Smooth muscle cell (in vitro differentiated cells): Measurements from ENCODE around the gene POU2F3. TPM values are rescaled to one million over a fixed set of nuclear protein-coding genes. Genes with fewer than 3 reads are reported as not detected.

Source experiments
- DNase-seq: peaks from one replicate; lab custom pipeline; 2025; ENCODE audit not compliant: unreplicated experiment; lab: John Stamatoyannopoulos, UW
- H2AFZ ChIP-seq: fragments of 200-600 bp; sonication (generic); 2 replicates; pipeline ENCODE4 v1.6.0; 2016; ENCODE audit warnings: antibody characterized with exemption, low read depth, mild to moderate bottlenecking
- H3F3A ChIP-seq: fragments of 200-600 bp; sonication (generic); 2 replicates; pipeline ENCODE4 v1.6.0; 2017; ENCODE audit warnings: antibody characterized with exemption, low read depth
- H3K27ac ChIP-seq: fragments of 200-600 bp; sonication (generic); 2 replicates; pipeline ENCODE4 v1.5.1; 2016; ENCODE audit warnings: low read depth, mild to moderate bottlenecking
- H3K27me3 ChIP-seq: fragments of 200-600 bp; sonication (generic); 2 replicates; pipeline ENCODE4 v1.6.1; 2016; ENCODE audit warnings: low read depth, mild to moderate bottlenecking
- H3K36me3 ChIP-seq: fragments of 200-600 bp; sonication (generic); 2 replicates; pipeline ENCODE4 v1.5.1; 2016; ENCODE audit warnings: low read depth
- H3K4me1 ChIP-seq: fragments of 200-600 bp; sonication (generic); 2 replicates; pipeline ENCODE4 v1.5.1; 2016; ENCODE audit warnings: low read depth
- H3K4me2 ChIP-seq: fragments of 200-600 bp; sonication (generic); 2 replicates; pipeline ENCODE4 v1.6.0; 2016; ENCODE audit warnings: mild to moderate bottlenecking
- H3K4me3 ChIP-seq: fragments of 200-600 bp; sonication (generic); 2 replicates; pipeline ENCODE4 v1.5.1; 2016; ENCODE audit warnings: mild to moderate bottlenecking
- H3K79me2 ChIP-seq: fragments of 200-600 bp; sonication (generic); 2 replicates; pipeline ENCODE4 v1.6.0; 2016; ENCODE audit warnings: low read depth, mild to moderate bottlenecking
- H3K9ac ChIP-seq: fragments of 200-600 bp; sonication (generic); 2 replicates; pipeline ENCODE4 v1.6.0; 2016; ENCODE audit warnings: low read depth
- H3K9me3 ChIP-seq: fragments of 200-600 bp; sonication (generic); replicated peaks from 2 replicates; pipeline ENCODE4 v1.5.1; 2016; ENCODE audit warnings: low read depth
- H4K20me1 ChIP-seq: fragments of 200-600 bp; sonication (generic); 2 replicates; pipeline ENCODE4 v1.6.0; 2016; ENCODE audit warnings: low read depth
- WGBS: methylation state at CpG from one replicate; pipeline ENCODE4 v1.1.7; 2016; ENCODE audit warnings: low lambda C conversion rate; 5-methylcytosine and 5-hydroxymethylcytosine counted together
- polyA plus RNA-seq: library from polyadenylated mRNA; unstranded; fragments of >200 nt; fragmentation: Nextera tagmentation; extraction: Ambion mirVana; gene quantifications from 2 replicates; pipeline ENCODE4 v1.2.1, GENCODE V29; 2016
- total RNA-seq: library from RNA; depleted of rRNA; stranded (reverse); fragments of >200 nt; gene quantifications from 2 replicates; pipeline ENCODE4 v1.2.3, GENCODE V29; 2014
- TF ChIP-seq, protein P1 (sequence below): fragments of 200-600 bp; sonication (generic); IDR thresholded peaks from 2 replicates; pipeline ENCODE4 v1.5.1; 2017; ENCODE audit warnings: borderline replicate concordance, mild to moderate bottlenecking, antibody characterized with exemption; ENCODE audit not compliant: insufficient read depth, poor library complexity, severe bottlenecking

The POU2F3 gene
- total and polyA plus RNA-seq, 2 experiments from 2014 or later = 2.8 TPM; not detected in 1

DNA sequence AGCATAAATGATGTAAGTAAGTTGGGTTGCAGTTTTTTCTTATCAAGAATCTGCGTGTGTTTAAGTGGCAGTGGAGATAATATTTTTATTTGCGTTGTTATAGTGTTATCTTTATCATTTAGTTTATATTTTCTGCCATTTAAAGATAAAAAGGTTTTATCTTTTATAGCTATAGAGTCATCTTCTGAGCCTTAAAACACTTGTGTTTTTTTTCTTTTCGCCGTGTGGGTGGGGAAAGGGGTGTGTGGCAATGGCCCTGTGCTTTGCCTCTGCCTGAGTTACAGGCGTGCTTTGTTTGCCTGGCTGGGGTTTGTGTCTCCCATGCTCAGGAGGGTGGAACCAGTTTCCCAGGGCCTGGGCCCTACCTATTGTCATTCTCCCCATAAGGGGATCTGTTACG, 112.5 kb downstream of the POU2F3 start:
- Histone ChIP-seq H3K9me3 (no peaks in the 10 kb centered on the region), H3F3A (peaks cover 4% of the 10 kb centered on the region), H3K9ac (no peak overlapping the region), H3K4me2 (peak overlapping the region; percentile 55), H3K4me3 (no peak overlapping the region), H3K27me3 (no peaks in the 10 kb centered on the region), H2AFZ (no peak overlapping the region), H3K36me3 (no peaks in the 10 kb centered on the region), H3K4me1 (peaks cover 5% of the 10 kb centered on the region), H4K20me1 (peaks cover 97% of the 10 kb centered on the region), H3K27ac (peak overlapping the region; percentile 33), H3K79me2 (peaks cover 97% of the 10 kb centered on the region)
- DNase-seq = no peak
- TF ChIP-seq, protein P1, sequence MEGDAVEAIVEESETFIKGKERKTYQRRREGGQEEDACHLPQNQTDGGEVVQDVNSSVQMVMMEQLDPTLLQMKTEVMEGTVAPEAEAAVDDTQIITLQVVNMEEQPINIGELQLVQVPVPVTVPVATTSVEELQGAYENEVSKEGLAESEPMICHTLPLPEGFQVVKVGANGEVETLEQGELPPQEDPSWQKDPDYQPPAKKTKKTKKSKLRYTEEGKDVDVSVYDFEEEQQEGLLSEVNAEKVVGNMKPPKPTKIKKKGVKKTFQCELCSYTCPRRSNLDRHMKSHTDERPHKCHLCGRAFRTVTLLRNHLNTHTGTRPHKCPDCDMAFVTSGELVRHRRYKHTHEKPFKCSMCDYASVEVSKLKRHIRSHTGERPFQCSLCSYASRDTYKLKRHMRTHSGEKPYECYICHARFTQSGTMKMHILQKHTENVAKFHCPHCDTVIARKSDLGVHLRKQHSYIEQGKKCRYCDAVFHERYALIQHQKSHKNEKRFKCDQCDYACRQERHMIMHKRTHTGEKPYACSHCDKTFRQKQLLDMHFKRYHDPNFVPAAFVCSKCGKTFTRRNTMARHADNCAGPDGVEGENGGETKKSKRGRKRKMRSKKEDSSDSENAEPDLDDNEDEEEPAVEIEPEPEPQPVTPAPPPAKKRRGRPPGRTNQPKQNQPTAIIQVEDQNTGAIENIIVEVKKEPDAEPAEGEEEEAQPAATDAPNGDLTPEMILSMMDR = no peak
- WGBS = 33% methylated on average over 6 of the region's 6 CpGs

GRCh38 chr11:120354068-120354467, 114.1 kb downstream of the POU2F3 start:
- no peak for DNase-seq
- H3K79me2 ChIP-seq = peaks cover 97% of the 10 kb centered on the region
- H3K4me2 ChIP-seq = peak overlapping the region; percentile 7
- H3K27me3 ChIP-seq = no peaks in the 10 kb centered on the region
- no peak overlapping the region for H2AFZ ChIP-seq
- H3K36me3 ChIP-seq = no peaks in the 10 kb centered on the region
- peaks cover 97% of the 10 kb centered on the region for H4K20me1 ChIP-seq
- 0% methylated on average over 1 of the region's 1 CpG for WGBS
- no peak overlapping the region for H3K9ac ChIP-seq
- TF ChIP-seq, protein P1 = no peak
- H3K4me3 ChIP-seq = no peak overlapping the region
- H3K27ac ChIP-seq = peak overlapping the region; percentile 65
- H3K4me1 ChIP-seq = peaks cover 5% of the 10 kb centered on the region
- peaks cover 4% of the 10 kb centered on the region for H3F3A ChIP-seq
- no peaks in the 10 kb centered on the region for H3K9me3 ChIP-seq

DNA sequence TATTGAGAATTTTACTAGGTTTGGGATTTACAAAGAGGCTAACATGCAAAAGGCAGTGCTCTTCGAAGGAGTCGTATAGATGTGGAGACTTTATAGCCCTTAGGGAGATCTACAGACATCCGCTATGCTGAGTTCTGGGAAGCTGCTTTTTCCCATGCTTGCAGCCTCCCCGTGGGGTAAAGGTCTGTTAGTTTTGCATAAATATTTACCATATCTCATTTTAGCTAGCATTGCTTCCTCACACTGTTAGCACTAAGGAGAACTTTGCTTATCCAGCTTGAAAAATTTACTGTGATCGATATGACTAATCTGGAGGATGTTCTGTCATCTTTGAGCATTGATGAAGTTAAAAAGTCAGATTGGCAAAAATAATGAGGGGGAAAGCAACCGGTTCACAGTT, 114.8 kb downstream of the POU2F3 start:
- no peak for DNase-seq
- H3K27me3 ChIP-seq = no peaks in the 10 kb centered on the region
- H3K4me3 ChIP-seq = no peak overlapping the region
- peaks cover 5% of the 10 kb centered on the region for H3K4me1 ChIP-seq
- no peak overlapping the region for H3K9ac ChIP-seq
- H2AFZ ChIP-seq = no peak overlapping the region
- H3K36me3 ChIP-seq = no peaks in the 10 kb centered on the region
- peaks cover 97% of the 10 kb centered on the region for H3K79me2 ChIP-seq
- WGBS = 38% methylated on average over 6 of the region's 6 CpGs
- TF ChIP-seq, protein P1 = no peak
- H3K9me3 ChIP-seq = no peaks in the 10 kb centered on the region
- peak overlapping the region; percentile 65 for H3K27ac ChIP-seq
- peaks cover 97% of the 10 kb centered on the region for H4K20me1 ChIP-seq
- no peaks in the 10 kb centered on the region for H3F3A ChIP-seq
- H3K4me2 ChIP-seq = peak overlapping the region; percentile 7

- Histone ChIP-seq H3K27me3 (no peaks in the 10 kb centered on the region), H2AFZ (no peak overlapping the region), H3K9me3 (no peaks in the 10 kb centered on the region), H3K9ac (no peak overlapping the region), H4K20me1 (peaks cover 99% of the 10 kb centered on the region), H3K4me3 (no peak overlapping the region), H3K36me3 (no peaks in the 10 kb centered on the region), H3K27ac (no peak overlapping the region), H3F3A (no peaks in the 10 kb centered on the region), H3K4me1 (peaks cover 5% of the 10 kb centered on the region), H3K79me2 (peaks cover 100% of the 10 kb centered on the region), H3K4me2 (no peak overlapping the region)
- TF ChIP-seq, protein P1 = no peak
- no peak for DNase-seq
- 97% methylated on average over 6 of the region's 6 CpGs for WGBS
Observed at GRCh38 chr11:120357620-120358019, 117.7 kb downstream of the POU2F3 start.
